ENCODE data around the gene ZNF586.
A peak's percentile ranks its signal among the peaks of the same experiment; 100 is the strongest.
"Not testable (repeated sequence)": the region's sequence is repeated elsewhere in the genome, so short reads cannot be mapped to it uniquely, and the experiment has no call there.

Gene ZNF586

DNA sequence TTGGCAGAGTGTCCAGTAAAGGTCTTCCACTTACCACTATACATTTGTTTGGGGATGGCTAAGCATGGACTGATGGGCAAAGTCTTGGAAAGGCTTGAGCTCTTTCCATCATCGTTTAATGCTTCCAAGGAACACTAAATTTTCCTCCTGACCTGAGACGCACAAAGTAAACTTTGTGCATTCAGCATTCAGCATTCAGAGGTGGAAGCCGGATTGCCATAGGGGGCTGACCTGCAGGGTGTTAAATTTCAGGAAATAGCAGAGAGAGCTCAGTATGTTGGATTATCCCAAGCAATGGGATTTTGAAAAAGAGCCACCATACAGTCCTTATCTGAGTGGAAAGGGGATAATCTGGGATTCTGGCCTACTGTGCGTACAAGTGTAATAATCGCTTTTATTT lies 31.2 kb downstream of the ZNF586 start:
- no peak for FAIRE-seq

DNA sequence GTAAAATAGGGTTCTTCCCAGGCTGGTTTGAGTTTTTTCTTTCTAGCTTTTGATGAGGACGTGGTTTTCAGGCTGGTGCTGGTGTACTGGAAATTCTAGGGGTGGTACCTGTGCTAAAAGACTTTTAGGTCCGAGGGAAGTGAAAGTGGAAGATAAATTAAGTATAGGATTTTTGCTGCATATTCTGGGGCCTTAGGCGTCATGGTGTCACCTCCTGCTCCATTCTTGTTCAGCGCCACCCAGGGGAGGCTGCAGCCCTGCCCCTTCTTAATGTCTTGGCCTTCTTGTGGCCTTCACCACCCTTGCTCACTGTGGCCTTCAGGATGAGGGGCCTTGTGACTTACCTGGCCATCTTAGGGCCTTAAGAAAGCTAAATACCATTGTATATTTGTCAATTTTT lies 32.8 kb downstream of the ZNF586 start:
- no peak for FAIRE-seq

DNA sequence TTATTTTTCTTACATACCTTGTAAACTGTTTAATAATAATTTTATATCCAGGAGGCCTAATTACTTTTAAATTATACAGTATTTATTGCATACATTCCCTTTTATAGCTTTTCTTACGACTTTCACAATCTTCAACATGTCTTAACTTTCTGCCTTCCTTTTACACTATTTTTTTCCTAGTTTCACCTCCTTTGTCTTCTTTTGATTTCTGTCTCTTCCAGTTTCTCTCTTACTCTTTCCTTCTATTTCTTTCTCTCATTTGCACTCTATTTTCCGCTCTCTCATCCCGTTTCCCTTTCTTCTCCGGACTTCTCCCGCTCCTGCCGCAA lies 33.8 kb downstream of the ZNF586 start:
- peak; percentile 28 for FAIRE-seq

DNA sequence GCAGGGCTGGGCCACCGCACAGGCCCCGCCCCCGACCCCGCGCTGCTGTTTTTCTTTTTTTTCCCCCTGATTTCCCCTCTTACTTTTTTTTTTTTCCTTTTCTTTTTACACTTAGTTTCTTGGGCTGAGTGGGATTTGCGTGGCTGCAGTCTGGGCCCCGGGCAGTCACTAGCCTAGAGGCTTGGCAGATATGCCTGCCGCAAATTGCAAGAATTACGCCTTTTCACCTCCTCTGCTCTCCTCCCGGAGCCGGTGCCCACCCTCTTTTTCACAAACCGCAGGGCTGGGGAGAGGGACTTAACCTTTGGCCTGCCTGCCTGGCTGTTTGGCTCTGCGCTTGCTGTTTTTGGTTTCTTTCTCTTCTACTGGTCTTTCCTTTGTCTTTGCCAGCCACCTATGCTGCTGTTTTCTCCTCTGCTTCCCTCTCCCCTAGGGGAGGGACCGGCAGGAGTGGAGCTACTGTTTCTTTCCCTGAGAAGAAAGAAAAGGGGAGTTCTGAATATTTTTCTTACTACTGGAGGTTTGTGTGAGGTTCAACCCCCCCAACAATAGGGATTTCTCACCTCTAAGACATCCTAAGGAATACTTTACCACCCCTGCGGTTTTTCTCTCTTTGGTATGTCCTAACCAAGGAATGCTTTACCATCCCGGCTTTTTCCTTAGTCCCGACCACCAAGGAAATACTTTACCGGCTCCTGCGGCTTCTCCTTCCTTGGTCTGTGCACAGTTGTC lies 34.3 kb downstream of the ZNF586 start:
- no peak for FAIRE-seq

DNA sequence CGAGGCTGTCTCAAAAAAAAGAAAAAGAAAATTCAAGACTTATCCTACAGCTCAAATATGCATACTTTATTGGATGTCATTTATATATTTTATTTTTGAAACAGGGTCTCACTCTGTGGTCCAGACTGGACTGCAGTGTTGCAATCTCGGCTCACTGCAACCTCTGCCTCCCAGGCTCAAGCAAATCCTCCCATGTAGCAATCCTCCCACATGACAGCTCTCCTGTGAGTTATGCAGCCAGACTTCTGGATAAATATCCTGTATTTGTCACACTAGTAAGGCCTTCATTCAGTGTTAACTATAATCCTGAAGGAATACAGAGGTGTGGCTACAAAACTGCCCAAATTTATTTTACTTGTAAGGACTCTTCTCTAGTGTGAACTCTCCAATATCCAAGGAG lies 38.1 kb downstream of the ZNF586 start:
- FAIRE-seq, result no peak

DNA sequence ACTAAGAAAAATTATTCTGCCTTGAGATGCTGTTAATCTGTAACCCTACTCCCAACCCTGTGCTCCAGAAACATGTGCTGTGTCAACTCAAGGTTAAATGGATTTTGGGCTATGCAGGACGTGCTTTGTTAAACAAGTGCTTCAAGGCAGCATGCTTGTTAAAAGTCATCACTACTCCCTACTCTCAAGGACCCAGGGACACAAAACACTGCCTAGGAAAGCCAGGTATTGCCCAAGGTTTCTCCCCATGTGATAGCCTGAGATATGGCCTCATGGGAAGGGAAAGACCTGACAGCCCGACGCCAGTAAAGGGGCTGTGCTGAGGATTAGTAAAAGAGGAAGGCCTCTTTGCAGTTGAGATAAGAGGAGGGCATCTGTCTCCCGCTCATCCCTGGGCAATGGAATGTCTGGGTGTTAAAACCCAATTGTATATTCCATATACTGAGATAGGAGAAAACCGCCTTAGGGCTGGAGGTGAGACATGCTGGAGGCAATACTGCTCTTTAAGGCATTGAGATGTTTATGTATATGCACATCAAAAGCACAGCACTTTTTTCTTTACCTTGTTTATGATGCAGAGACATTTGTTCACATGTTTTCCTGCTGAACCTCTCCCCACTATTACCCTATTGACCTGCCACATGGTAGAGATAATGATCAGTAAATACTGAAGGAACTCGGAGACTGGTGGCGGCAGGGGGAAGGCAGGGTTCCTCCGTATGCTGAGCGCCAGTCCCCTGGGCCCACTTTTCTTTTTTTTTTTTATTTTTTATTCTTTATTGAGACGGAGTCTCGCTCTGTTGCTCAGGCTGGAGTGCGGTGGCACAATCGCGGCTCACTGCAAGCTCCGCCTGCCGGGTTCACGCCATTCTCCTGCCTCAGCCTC lies 41.2 kb downstream of the ZNF586 start:
- FAIRE-seq, result not testable (repeated sequence)

DNA sequence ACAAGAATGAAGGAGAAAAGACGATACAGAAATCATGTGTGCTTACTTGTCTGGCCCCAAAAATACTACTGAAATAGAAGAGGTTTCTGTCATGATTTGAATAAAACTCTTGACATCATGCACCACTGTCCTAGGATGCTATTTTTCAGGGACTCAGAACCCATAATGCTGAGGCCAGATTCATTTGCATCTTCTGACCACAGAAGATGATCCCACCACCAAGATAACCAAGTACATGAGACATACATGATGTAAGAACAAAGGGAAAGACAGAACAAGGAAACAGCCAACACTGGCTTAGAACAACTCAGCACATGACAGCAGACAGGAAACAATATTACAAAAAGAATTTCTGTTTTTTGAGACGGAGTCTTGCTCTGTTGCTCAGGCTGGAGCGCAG lies 42.8 kb downstream of the ZNF586 start:
- FAIRE-seq, result no peak

DNA sequence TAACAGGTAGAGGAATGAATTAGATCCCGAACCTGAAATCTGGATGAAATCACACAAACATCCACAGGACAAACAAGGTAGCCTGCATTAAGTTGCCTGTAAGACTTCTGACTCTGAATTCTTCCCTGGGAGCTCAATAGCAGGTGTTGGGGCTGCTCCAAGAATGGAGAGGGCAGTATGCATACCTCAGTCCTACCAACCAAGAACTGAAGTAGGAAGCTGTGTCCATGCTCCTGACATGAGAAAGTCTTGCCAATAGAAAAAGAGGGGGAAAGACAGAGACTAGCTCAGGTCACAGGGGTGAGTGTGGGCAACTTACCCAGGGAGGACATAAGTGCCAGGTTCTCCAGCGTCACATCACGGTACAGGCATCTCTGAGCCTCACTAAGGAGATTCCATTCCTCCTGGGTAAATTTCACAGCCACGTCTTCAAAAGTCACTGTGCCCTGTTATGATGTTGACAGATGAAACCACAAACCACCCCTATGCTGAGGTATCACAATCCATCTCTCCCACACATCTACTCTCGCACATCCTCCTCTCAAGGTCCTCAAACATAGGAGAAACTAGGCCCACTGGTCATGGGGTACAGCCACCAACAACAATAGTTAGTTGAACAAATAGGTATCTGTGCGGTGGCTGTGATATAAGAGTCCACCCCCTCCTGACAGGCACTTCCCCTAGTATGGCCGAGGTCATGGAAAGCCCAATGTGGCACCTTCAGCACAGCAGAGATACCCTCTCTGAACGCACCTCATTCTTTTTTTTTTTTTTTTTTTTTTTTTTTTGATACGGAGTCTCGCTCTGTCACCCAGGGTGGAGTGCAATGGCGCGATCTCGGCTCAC lies 43.7 kb downstream of the ZNF586 start:
- FAIRE-seq, result not testable (repeated sequence)

DNA sequence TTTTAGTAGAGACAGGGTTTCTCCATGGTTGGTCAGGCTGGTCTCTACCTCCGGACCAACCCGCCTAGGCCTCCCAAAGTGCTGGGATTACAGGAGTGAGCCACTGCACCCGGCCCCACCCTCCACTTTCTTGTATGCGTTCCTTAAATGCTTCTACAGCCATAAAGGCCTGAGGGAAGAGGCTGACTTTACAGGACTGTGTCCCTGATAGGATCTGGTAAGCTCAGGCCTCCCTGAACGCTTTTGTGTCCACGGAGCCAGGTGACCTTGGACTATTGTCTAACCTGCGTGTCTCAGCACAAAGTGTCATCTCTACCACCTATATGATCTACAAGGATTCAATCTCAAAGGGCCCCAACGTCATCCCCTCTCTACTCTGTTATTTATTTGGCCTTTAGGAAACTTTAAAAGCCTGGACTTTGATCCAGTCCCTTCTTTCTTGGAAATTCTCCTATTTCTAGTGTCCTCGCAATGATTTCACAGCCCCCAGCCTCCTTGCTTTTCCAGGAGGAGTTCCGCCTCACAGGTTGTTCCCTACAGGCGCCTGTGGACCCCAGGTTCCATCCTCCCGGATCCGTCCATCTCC lies 44.5 kb downstream of the ZNF586 start:
- no peak for FAIRE-seq

DNA sequence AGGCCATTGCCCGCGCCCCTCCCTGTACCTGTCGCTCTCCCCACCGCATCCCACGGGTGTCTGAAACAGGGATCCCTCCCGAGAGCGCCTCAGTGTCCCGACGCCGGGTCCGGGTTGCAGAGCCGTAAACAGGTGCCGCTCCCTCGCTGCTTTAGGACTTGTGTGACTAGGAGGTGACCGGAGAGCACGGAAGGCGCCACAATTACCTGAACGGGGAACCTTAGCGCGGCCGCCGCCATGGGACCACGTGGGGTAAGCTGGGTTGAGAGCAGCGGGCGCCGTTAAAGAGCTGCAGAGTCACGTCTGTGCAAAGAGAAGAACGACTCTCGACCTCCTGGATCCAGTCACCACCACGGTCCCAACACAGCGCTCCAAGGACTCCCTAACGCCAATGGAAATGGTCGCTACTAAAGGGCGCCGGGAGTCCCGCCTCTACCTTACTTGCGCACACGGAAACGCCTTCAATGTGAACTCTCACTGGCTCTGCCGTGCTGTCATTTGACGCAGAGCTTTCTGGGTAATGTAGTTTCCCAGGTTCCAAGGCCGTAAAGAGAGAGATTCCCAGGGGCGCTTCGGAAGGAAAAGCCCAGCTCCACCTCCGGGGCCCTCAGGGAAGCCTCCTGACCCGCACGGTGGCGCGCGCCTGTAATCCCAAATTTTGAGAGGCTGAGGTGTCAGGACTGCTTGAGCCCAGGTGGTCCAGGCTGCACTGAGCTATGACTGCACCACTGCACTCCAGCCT lies 45.2 kb downstream of the ZNF586 start, which contains the start of gene ZNF552:
TSS of gene ZNF552 (minus strand) at position 409 of the 742 bp plus-strand sequence. CDS start at position 239, 170 bp downstream.
- FAIRE-seq, result no peak

DNA sequence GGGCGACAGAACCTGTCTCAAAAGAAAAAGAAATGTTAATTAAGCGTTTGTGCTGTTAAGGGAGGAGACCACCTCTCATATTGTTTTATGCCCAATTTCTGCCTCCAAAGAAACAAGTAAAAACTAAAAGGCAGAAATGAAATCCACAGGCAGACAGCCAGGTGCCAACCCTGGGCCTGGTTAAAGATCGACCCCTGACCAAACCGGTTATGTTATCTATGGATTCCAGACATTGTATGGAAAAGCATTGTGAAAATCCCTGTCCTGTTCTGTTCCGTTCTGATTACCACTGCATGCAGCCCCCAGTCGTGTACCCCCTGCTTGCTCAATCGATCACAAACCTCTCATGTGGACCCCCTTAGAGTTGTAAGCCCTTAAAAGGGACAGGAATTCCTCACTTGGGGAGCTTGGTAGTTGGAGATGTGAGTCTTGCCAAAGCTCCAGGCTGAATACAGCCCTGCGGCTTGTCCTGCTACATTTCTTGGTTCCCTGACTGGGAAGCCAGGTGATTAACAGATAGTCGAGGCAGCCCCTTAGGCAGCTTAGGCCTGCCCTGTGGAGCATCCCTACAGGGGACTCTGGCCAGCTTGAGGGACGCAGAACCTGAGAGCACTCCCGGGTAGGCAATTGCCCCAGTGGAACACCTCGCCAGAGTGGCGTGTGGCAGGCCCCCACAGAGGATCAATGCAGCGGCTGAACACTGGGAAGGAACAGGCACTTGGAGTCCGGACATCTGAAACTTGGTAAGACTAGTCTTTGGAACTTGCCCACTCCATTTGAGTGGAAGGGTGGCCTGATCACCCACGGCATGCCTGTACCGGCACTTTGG lies 46.0 kb downstream of the ZNF586 start:
- FAIRE-seq, result no peak

DNA sequence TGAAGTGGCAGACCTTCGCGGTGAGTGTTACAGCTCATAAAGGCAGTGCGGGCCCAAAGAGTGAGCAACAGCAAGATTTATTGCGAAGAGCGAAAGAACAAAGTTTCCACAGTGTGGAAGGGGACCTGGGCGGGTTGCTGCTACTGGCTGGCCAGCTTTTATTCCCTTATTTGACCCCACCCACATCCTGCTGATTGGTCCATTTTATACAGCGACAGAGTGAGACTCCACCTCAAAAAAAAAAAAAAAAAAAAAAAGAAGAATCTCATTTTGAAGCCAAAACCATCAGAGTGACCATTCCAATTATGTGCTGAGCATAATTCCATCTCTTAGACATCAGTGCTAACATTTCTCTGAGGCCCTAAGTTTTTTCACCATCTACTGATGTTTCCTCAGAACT lies 47.2 kb downstream of the ZNF586 start:
- no peak for FAIRE-seq

DNA sequence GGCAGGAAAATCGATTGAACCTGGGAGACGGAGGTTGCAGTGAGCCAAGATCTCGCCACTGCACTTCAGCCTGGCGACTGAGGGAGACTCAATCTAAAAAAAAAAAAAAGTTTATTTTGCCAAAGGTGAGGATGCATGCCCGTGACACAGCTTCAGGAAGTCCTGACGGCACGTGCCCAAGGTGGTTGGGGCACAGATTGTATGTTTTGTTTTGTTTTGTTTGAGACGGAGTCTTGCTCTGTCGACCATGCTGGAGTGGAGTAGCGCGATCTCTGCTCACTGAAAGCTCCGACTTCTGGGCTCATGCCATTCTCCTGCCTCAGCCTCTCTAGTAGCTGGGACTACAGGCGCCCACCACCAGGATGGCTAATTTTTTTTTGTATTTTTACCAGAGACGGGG lies 48.5 kb downstream of the ZNF586 start:
- no peak for FAIRE-seq

DNA sequence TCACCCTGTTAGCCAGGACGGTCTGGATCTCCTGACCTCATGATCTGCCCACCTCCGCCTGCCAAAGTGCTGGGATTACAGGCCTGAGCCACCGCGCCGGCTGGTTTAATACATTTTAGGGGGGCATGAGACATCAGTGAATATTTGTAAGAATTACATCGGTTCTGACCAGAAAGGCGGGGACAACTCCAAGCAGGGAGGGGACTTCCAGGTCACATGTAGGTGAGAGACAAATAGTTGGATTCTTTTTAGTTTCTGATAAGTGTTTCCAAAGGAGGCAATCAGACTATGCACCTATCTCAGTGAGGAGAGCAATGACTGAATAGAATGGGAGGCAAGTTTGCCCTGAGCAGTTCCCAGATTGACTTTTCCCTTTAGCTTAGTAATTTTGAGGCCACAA lies 48.9 kb downstream of the ZNF586 start:
- no peak for FAIRE-seq

DNA sequence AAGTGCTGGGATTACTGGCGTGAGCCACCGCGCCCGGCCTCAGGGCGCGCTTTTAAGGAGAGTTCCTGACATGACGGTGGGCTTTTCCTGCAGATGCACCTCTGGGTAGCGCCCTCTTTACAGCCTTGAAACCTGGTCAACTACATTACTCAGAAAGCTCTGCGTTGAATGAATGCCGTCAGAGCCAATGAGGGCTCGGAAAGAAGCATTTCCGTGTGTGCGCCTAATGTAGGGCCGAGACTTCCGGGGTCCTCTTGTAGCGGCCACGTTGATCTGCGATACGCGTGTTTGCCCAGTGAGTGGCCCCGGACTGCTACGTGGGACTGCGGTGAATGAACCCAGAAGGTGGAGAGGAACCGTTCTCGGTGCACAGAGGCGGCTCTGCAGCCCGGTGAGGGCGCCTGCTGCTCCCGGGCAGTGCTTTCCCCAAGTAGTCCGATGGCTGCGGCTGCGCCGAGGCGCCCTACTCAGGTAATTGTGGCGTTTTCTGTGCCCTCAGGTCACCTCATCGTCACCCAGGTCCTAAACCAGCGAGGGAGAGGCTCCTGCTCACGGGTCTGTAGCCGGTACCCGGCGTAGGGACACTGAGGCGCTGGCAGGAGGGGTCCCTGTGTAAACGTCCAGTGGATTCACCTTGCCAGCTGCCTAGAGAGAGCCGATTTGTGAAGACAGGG lies 50.1 kb downstream of the ZNF586 start:
- no peak for FAIRE-seq

DNA sequence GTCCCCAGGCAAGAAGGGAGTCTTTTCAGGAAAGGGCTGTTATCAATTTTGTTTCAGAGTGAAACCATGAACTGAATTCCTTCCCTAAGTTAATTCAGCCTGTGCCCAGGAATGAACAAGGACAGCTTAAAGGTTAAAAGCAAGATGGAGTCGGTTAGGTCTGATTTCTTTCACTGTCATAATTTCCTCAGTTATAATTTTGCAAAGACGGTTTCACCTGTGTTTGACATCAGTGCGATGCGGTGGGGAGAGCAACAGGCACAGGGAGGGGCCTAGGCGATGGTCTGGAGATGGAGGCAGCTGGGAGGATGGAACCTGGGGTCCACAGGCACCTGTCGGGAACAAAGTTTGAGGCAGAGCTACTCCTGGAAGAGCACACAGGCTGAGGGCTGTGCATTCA lies 51.1 kb downstream of the ZNF586 start:
- no peak for FAIRE-seq

DNA sequence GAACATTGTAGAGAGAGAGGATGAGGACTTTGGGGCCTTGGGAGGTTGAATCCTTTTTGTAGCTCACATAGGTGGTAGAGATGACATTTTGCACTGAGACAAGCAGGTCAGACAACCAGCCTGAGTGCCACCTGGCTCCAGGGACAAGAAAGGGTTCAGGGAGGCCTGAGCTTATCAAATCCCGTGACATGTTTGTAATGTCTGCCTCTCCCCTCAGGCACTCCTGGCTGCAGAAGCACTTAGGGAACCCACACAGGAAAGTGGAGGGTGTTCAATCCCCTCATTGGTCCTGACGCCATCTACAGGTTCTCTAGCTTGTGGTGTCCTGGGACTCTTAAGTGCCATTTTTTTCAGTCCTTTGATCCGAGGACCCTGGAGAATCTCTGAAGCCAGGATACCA lies 51.6 kb downstream of the ZNF586 start:
- FAIRE-seq, result not testable (repeated sequence)

DNA sequence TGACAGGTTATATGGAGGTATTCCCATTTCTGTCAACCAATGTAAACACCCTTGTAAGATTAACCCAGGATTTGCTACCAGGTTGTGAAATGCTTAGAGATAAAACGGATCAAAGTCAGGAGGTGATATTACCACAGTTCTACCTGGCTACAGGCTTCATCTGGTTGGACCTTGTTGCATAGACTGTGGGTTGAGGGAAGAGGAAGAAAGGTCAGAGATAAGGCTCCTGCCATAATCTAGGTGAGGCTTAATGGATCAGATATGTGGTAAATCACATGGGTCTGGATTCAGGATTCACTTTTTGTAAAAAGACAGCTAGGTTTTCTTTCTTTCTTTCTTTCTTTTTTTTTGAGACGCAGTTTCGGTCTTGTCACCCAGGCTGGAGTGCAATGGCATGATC lies 52.0 kb downstream of the ZNF586 start:
- FAIRE-seq, result not testable (repeated sequence)

DNA sequence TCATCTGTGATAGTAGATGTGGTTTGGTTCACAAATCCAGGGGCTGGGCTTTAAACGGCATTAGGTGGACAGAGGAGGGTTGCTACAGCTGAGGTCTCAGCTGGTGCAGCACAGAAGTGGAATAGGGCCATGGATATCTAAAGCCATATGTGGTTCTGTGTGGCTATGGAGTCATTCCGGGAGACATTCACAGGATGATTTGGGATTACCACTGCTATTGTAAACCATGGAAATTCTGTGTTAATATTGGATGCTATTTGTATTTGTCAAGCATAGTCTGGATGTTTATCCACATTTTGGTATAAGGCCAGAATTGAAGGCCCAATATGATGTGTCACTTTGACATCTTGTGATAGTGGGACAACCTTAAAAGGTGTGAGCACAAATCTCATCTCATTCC lies 53.7 kb downstream of the ZNF586 start:
- not testable (repeated sequence) for FAIRE-seq

DNA sequence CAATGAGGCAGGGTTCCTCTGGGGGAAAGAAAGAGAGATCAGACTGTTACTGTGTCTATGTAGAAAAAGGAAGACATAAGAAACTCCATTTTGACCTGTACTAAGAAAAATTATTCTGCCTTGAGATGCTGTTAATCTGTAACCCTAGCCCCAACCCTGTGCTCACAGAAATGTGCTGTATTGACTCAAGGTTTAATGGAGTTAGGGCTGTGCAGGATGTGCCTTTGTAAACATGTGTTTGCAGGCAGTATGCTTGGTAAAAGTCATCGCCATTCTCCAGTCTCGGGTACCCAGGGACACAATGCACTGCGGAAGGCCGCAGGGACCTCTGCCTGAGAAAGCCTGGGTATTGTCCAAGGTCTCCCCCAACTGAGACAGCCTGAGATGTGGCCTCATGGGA lies 54.1 kb downstream of the ZNF586 start:
- FAIRE-seq, result not testable (repeated sequence)

DNA sequence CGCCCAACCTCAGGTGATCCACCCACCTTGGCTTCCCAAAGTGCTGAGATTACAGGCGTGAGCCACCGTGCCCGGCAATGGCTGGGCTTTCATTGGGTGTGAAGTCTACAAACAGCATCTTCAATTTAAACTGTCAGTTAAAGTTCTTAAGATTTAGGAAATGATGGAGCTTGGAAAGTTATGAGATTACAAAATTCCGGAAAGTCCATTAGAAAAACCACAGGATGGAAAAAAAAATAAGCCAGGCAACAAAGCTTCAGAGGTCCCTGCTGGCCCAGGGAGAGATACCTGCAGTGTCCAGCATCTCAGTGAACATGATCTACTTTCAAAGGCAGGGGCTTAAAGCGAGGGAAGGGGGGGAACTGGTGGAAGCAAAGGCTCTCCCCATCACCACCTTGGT lies 56.0 kb downstream of the ZNF586 start:
- FAIRE-seq, result no peak

Measured in colon (tissue), 2 donors.